K562 (cell line): ENCODE data around the gene HK1. TPM values are rescaled to one million over a fixed set of nuclear protein-coding genes. Genes with fewer than 3 reads are reported as not detected.
A peak's percentile ranks its signal among the peaks of the same experiment; 100 is the strongest.

Experiments used
- ATAC-seq: fragments of 200-7000 bp; cut with Tn5 transposase; 3 replicates; pipeline ENCODE4 v1.9.1; 2020; ENCODE audit warnings: moderate library complexity
- BruUV-seq: library from RNA; stranded (reverse); fragments of 400-500 nt; replicated peaks from 2 replicates; lab custom pipeline; 2021; lab: Mats Ljungman, UMichigan
- CTCF ChIA-PET: fragments of 300-600 bp; formaldehyde crosslinking; extraction: SDS; loops from one replicate; lab custom pipeline; 2021; ENCODE audit warnings: low intra/inter-chr PET ratio; lab: Yijun Ruan, JAX
- POLR2A ChIA-PET: fragments of 300-600, 350-650 bp; sonication (Branson Sonifier 250); formaldehyde crosslinking; extraction: SDS; loops from one replicate; lab custom pipeline; 2021; ENCODE audit warnings: antibody characterized with exemption, inconsistent platforms; lab: Yijun Ruan, JAX
- DNase-seq, 4 experiments: peaks; one replicate each; pipeline versions ENCODE4 v3.0.0 to v3.0.0-alpha.2; 2011 to 2018; ENCODE audit warnings: low spot score in 3 of 4, mixed read lengths in 3 of 4; ENCODE audit errors: extremely low read depth in 1 of 4
- FAIRE-seq: peaks from 2 replicates; lab custom pipeline; 2011; peaks lifted over from hg19 to GRCh38; lab: Jason Lieb, UNC
- H2AFZ ChIP-seq: 2 replicates; pipeline ENCODE4 v1.6.0; 2011; ENCODE audit warnings: low read depth, low read length, control low read depth, inconsistent platforms
- H3K27ac ChIP-seq: fragments of 200-600 bp; 3 replicates; pipeline ENCODE4 v1.8.0; 2011; ENCODE audit warnings: low read depth, mild to moderate bottlenecking, control low read depth, inconsistent platforms, low read length, moderate library complexity, mixed read lengths; ENCODE audit errors: extremely low read depth
- H3K27me3 ChIP-seq, 2 experiments: fragments of 300-600 bp in 1 of 2; 2 replicates in 1 of 2; 3 replicates in 1 of 2; pipeline versions ENCODE4 v1.6.0 to v1.8.0; 2011; ENCODE audit warnings: inconsistent platforms in 2 of 2, low read length in 2 of 2, mild to moderate bottlenecking in 1 of 2, mixed read lengths in 1 of 2, moderate library complexity in 1 of 2; ENCODE audit not compliant: control insufficient read depth in 2 of 2, insufficient read depth in 2 of 2
- H3K36me3 ChIP-seq: fragments of 300-600 bp; 3 replicates; pipeline ENCODE4 v1.8.0; 2011; ENCODE audit warnings: mild to moderate bottlenecking, low read length, inconsistent platforms; ENCODE audit not compliant: control insufficient read depth, insufficient read depth
- H3K4me1 ChIP-seq, 2 experiments: fragments of 200-600 bp in 1 of 2; replicated peaks in 1 of 2; 2 replicates in 1 of 2; 3 replicates in 1 of 2; pipeline versions ENCODE4 v1.5.1 to v1.8.0; 2011; ENCODE audit warnings: inconsistent platforms in 2 of 2, low read length in 2 of 2, mild to moderate bottlenecking in 1 of 2, mixed read lengths in 1 of 2, moderate library complexity in 1 of 2; ENCODE audit not compliant: control insufficient read depth in 2 of 2, insufficient read depth in 2 of 2
- H3K4me2 ChIP-seq: 2 replicates; pipeline ENCODE4 v1.6.1; 2011; ENCODE audit warnings: low read length, control low read depth, inconsistent platforms, mixed read lengths; ENCODE audit not compliant: insufficient read depth
- H3K4me3 ChIP-seq: fragments of 200-600 bp; sonication (generic), shearing (Covaris generic); 2 replicates; pipeline ENCODE4 v1.5.1; 2016; ENCODE audit warnings: control low read depth, inconsistent platforms
- H3K79me2 ChIP-seq: fragments of 200-600 bp; 3 replicates; pipeline ENCODE4 v1.8.0; 2011; ENCODE audit warnings: low read length, inconsistent platforms; ENCODE audit not compliant: control insufficient read depth, insufficient read depth
- H3K9ac ChIP-seq, 2 experiments: 2 replicates each; pipeline versions ENCODE4 v1.6.0 to v1.6.1; 2011; ENCODE audit warnings: low read depth in 2 of 2, low read length in 2 of 2, control low read depth in 1 of 2, inconsistent platforms in 1 of 2, mild to moderate bottlenecking in 1 of 2, mixed read lengths in 1 of 2; ENCODE audit not compliant: insufficient read depth in 1 of 2
- H3K9me1 ChIP-seq: one replicate; pipeline ENCODE4 v1.6.0; 2011; ENCODE audit warnings: inconsistent platforms, mild to moderate bottlenecking, low read length, moderate library complexity; ENCODE audit not compliant: control insufficient read depth, insufficient read depth
- H3K9me3 ChIP-seq: replicated peaks from 2 replicates; pipeline ENCODE4 v1.5.1; 2011; ENCODE audit warnings: low read depth, low read length, inconsistent platforms; ENCODE audit not compliant: control insufficient read depth, insufficient read depth
- H4K20me1 ChIP-seq: replicated peaks from 2 replicates; pipeline ENCODE4 v1.6.1; 2011; ENCODE audit warnings: low read length, inconsistent platforms, mixed read lengths; ENCODE audit not compliant: control insufficient read depth, insufficient read depth
- CEBPB ChIP-seq: fragments of 450-650 bp; IDR thresholded peaks from 2 replicates; pipeline ENCODE4 v1.6.1; 2016; ENCODE audit warnings: missing genetic modification characterization, missing compliant biosample characterization
- CEBPG ChIP-seq, 3 experiments: fragments of 200-800 bp in 1 of 3; sonication (Bioruptor generic) in 1 of 3; sonication (generic) in 1 of 3; formaldehyde crosslinking in 1 of 3; IDR thresholded peaks in 2 of 3; conservative IDR thresholded peaks in 1 of 3; 2 replicates each; pipeline versions ENCODE4 v1.6.1 to v1.8.0; 2016 to 2022; ENCODE audit warnings: missing compliant biosample characterization in 2 of 3, missing genetic modification characterization in 2 of 3, mild to moderate bottlenecking in 1 of 3, missing genetic modification reagents in 1 of 3
- MCM3 ChIP-seq: fragments of 450-650 bp; IDR thresholded peaks from 2 replicates; pipeline ENCODE4 v1.6.1; 2016
- POLR2A ChIP-seq: fragments of 450-650 bp; conservative IDR thresholded peaks from 2 replicates; pipeline ENCODE4 v1.6.1; 2016
- ZBTB43 ChIP-seq: sonication (generic); formaldehyde crosslinking; IDR thresholded peaks from 2 replicates; pipeline ENCODE4 v1.8.0; 2023; ENCODE audit warnings: mild to moderate bottlenecking, missing genetic modification reagents
- WGBS: fragments of 100-300 bp; shearing (Covaris generic); methylation state at CpG from one replicate; pipeline ENCODE4 v1.1.6; 2016; ENCODE audit warnings: low coverage, mixed read lengths; ENCODE audit not compliant: insufficient coverage; ENCODE audit errors: missing lambda C conversion rate; 5-methylcytosine and 5-hydroxymethylcytosine counted together
- in situ Hi-C: fragments of 300-500 bp; cut with MboI; formaldehyde crosslinking; loops from 4 replicates; pipeline ENCODE4 v1.15.0; 2018; ENCODE audit warnings: inconsistent platforms, mixed read lengths
- intact Hi-C: fragments of 100-400 bp; cut with micrococcal nuclease; formaldehyde crosslinking; loops from 2 replicates; pipeline ENCODE4 v1.14.2; 2022
- polyA plus RNA-seq, 8 experiments: library from polyadenylated mRNA; depleted of rRNA in 4 of 8; stranded (reverse) in 5 of 8; unstranded in 3 of 8; fragments of >200 nt; fragmentation: Nextera tagmentation in 2 of 8; fragmentation: Illumina TruSeq in 1 of 8; extraction: Ambion mirVana in 2 of 8; extraction: Trizol in 1 of 8; gene quantifications; 2 replicates each; pipeline versions ENCODE4 v1.2.1 to v1.2.3, GENCODE V29; 2011 to 2014; ENCODE audit warnings: inconsistent platforms in 1 of 8, missing spikeins in 1 of 8
- total RNA-seq, 7 experiments: library from RNA; depleted of rRNA in 6 of 7; stranded (reverse); fragments of >200 nt in 6 of 7; fragmentation: Illumina TruSeq in 2 of 7; extraction: Trizol in 2 of 7; gene quantifications; 2 replicates each; pipeline versions ENCODE4 v1.2.1 to v1.2.3, GENCODE V29; 2011 to 2021; ENCODE audit warnings: low replicate concordance in 1 of 7

Gene HK1
- total and polyA plus RNA-seq, 9 of the 15 experiments (the other 6 are each of a cell fraction or from before 2014, with no cell fraction given) = 29.2 to 444 (median 193) TPM

- in situ Hi-C loops = no loop called here
- peak overlapping the region; percentile 21; the same call in 2 of the 3 replicates for H3K27ac ChIP-seq
- TF ChIP-seq POLR2A (no peak), ZBTB43 (CRISPR knock-in tag) (0 out of 2 replicates have a peak, but pooled peaks have one; percentile 8), MCM3 (no peak), CEBPG (CRISPR knock-in tag; IDR thresholded peaks at IDR 0.05) (no peak), CEBPG (tag; conservative IDR thresholded peaks at IDR 0.05 in 1 of 2, IDR thresholded peaks at IDR 0.05 in 1 of 2) (0 out of 4 replicates have a peak, but pooled peaks of 1 of the 2 experiments have one; percentile 19), CEBPB (tag) (peak; percentile 44; the same call in 1 of the 2 replicates)
- TF ChIP-seq, all 486 proteins: peak for 3
- FAIRE-seq (no peak), ATAC-seq (no peak), DNase-seq (no peak)
- H2AFZ ChIP-seq = no peak overlapping the region
- BruUV-seq = TSS peak; percentile 35
- no peaks in the 10 kb centered on the region for H3K9me3 ChIP-seq
- intact Hi-C loops = no loop called here
- POLR2A ChIA-PET = interaction anchor here (1.1 to 2.2 kb wide), 5 partner anchors 10 to 151 kb away, joined by 3 to 10 read pairs (median 3); partner anchors contain the start of gene HK1
- peaks cover 54% of the 10 kb centered on the region for H4K20me1 ChIP-seq
- peaks cover 98% of the 10 kb centered on the region for H3K79me2 ChIP-seq
- no peaks in the 10 kb centered on the region for H3K27me3 ChIP-seq
- peaks cover 59% of the 10 kb centered on the region for H3K36me3 ChIP-seq
- no peaks in the 10 kb centered on the region for H3K9me1 ChIP-seq
- WGBS = 80% methylated on average over 16 of the region's 16 CpGs
- H3K4me1 ChIP-seq = peaks cover 53 to 58% of the 10 kb centered on the region in 2 experiments
- peak overlapping the region; percentile 14 for H3K4me2 ChIP-seq
- no peak overlapping the region for H3K4me3 ChIP-seq
- CTCF ChIA-PET = no interaction called here
- peak overlapping the region in 1 of 2 experiments; percentile 76; a peak in 2 of 4 replicates for H3K9ac ChIP-seq
Observed at GRCh38 chr10:69337296-69338132, 59.2 kb downstream of the HK1 start.
